AG09319 (cell line): ENCODE data around the gene SLC4A1AP.

Source experiments
- DNase-seq: peaks from one replicate; pipeline ENCODE4 v3.0.0-alpha.2; 2010; ENCODE audit warnings: low read depth; ENCODE audit errors: extremely low read depth
- CTCF ChIP-seq: IDR thresholded peaks from 2 replicates; pipeline ENCODE4 v1.5.1; 2011; ENCODE audit warnings: low read depth, mild to moderate bottlenecking, inconsistent platforms, low read length, moderate library complexity

SLC4A1AP gene

GRCh38 chr2:27705851-27706622 is 42.3 kb downstream of the SLC4A1AP start:
- DNase-seq, result peak; percentile 88
- no peak for TF ChIP-seq CTCF

GRCh38 chr2:27707462-27708256 is 44.0 kb downstream of the SLC4A1AP start:
- TF ChIP-seq CTCF, result no peak
- DNase-seq, result no peak

- DNase-seq, result no peak
- no peak for TF ChIP-seq CTCF
These were observed 44.6 kb downstream of the SLC4A1AP start for GRCh38 chr2:27708257-27708654.

GRCh38 chr2:27708666-27709065 is 45.0 kb downstream of the SLC4A1AP start:
- DNase-seq, result no peak
- TF ChIP-seq CTCF, result no peak

- no peak for TF ChIP-seq CTCF
- DNase-seq, result no peak
These were observed 45.6 kb downstream of the SLC4A1AP start for GRCh38 chr2:27709326-27709725.

- DNase-seq, result no peak
- TF ChIP-seq CTCF, result no peak
These were observed 46.4 kb downstream of the SLC4A1AP start for GRCh38 chr2:27709960-27710575.
